Skin of body (tissue), 2 donors: ENCODE results near the gene PYCARD. TPM values are rescaled to one million over a fixed set of nuclear protein-coding genes. Genes with fewer than 3 reads are reported as not detected.
"Not testable (repeated sequence)": the region's sequence is repeated elsewhere in the genome, so short reads cannot be mapped to it uniquely, and the experiment has no call there.

Experiments used
- DNase-seq: peaks from one replicate; lab custom pipeline; 2025; lab: John Stamatoyannopoulos, UW
- total RNA-seq: library from RNA; depleted of rRNA; stranded (reverse); fragments of >200 nt; gene quantifications from one replicate; pipeline ENCODE4 v1.2.3, GENCODE V29; 2014

Gene PYCARD
- 38.9 TPM for total RNA-seq

DNA sequence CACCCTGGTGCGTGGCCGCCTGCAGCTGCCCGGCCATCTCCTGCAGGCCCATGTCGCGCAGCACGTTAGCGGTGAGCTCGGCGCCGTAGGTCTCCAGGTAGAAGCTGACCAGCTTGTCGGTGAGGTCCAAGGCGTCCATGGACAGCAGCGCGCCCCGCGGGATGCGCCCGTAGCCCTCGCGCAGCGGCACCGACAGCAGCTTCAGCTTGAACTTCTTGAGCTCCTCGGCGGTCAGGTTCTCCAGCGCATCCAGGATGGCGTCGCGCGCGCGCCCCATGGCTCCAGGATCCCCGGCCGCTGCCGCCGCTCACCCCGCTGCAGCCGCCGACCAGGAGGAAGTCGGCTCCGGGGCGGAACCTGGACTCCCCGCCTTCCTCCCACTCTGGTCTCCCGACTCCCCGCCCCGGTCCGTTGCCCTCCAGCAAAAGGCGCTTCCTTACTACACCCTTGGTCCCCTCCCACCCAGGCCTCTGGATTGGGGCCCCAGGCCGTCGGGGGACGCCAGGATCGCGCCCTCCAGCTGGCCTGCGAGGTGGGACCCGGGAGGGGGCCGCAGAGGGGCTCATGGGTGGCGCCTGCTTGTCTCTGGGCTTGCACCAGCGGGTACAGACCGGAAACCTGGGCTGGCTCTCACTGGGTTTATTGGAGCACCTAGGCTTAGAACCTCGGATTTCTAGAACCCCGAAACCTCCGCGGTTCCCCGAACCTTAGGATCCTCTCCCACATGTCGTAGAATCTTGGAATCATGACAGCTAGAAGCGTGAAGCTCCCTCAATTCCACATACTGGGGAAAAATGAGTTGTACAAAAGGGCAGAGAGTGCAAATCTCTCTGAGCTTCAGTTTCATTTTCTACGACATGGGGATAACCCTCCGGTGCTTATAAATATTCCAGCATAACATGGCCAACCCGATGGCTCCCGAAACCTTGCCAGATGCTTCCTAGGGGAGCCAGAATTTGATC is at the start of gene PYCARD:
Gene PYCARD (minus strand): TSS at position 347 of the 962 bp plus-strand sequence. CDS start 70 bp downstream, at position 277.
- no peak for DNase-seq

GRCh38 chr16:31251435-31251834 is 48.9 kb upstream of the PYCARD start:
- no peak for DNase-seq

DNA sequence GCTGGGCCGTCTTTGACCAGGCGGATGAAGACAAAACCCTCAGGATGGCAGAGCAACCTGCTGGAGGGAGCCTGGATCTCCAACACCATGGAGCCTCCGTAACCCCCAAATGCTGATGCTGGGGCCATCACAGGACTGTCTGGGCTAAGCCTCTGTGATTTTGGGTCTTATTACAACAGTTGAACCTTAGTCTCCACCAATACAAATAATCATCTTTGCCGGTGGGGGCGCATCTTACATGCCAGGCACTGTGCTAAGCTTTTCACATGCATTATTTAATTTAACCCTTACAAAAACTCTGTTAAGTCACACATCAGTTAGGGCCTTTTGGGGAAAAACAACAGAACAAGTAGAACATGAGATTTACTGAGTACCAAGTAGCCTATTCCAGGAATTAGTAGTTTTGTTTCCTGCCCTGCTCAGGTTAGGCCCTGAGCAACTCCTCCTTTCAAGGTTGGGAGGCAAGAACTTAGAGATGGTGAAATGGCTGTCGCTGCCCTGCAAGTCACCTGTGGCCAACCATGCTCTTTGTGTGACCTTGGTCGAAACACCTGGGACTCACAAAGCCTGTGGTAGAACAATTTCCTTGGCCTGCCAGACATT is 48.3 kb upstream of the PYCARD start:
- no peak for DNase-seq

DNA sequence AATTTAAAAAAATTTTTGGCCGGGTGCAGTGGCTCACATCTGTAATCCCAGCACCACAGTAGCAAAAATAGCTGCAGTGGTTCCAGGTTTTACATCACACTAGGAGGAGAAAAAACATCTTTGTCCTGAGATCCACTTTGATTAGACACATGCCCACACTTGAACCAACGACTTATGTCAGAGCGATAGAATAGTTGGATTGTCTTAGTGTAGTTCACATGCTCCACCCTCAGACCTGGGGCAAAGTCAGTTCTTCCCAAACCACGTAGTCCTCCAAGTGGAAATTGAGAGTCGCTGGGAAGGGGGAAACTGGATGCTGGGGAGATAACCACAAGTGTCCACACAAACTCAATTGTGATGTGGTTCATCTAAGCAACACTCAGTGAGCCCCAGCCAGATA is 45.8 kb upstream of the PYCARD start:
- no peak for DNase-seq

- DNase-seq: no peak
These were observed 43.7 kb upstream of the PYCARD start for GRCh38 chr16:31246296-31246695.

DNA sequence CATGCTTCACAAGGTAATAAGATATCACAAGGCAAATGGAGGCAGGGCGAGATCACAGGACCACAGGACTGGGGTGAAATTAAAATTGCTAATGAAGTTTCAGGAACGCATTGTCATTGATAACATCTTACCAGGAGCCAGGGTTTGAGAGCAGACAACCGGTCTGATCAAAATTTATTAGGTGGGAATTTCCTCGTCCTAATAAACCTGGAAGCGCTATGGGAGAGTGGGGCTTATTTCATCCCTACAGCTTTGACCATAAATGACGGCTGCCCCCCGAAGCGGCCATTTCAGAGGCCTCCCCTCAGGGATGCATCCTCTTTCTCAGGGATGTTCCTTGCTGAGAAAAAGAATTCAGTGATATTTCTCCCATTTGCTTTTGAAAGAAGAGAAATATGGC is 43.0 kb upstream of the PYCARD start:
- not testable (repeated sequence) for DNase-seq

DNA sequence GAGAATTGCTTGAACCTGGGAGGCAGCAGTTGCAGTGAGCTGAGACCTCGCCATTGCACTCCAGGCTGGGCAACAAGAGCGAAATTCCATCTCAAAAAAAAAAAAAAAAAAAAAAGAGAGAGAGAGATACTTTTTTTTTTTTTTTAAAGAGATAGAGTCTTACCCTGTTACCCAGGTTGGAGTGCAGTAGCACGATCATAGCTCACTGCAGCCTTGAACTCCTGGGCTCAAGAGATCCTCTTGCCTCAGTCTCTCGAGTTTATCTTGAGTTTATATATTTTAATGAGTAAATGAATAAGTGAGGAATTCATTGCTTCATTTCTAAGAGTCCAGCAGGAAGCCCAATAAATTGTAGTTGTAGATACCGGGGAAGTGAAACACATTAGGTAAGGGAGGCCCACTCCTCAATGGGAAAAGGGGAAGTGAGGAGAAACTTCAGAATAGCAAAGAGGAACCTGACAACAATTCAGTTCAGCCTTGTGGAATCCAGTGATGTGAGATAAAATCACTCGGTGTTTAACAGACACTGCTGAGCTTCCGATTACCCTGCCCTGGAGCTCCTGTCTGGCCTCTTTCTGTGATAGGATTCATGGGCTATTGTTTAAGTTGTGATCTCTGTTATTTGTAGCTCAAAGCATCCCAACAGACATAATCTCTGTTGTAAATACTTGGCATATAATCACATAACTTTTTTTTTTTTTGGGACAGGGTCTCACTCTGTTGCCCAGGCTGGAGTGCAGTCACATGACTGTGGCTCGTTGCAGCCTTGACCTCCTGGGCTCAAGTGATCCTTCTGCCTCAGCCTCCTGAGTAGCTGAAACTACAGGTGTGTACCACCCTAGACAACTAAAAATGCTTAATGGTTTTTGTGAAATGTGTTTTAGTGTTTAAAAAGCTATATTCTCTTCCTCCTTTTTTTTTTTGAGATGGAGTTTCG is 41.4 kb upstream of the PYCARD start:
- DNase-seq: no peak

DNA sequence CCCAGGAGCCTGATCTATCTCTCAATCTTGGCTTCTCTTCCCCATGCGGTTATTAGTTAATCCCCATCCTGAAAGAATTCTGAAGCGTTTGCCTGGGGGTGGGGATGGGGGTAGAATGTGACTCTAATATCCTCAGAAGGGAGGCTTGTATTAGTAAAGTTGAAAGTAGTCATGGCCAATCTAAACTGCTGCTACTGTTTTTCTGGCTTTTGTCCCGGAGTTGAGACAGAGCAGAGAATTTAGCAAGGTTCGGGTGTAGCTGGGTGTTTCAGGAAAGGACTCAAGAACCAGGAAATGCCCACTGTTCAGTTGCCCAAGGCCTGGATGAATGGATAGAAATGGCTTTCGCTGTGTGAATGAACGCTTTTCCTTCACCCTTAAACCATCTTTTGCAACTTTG is 39.6 kb upstream of the PYCARD start:
- no peak for DNase-seq

DNA sequence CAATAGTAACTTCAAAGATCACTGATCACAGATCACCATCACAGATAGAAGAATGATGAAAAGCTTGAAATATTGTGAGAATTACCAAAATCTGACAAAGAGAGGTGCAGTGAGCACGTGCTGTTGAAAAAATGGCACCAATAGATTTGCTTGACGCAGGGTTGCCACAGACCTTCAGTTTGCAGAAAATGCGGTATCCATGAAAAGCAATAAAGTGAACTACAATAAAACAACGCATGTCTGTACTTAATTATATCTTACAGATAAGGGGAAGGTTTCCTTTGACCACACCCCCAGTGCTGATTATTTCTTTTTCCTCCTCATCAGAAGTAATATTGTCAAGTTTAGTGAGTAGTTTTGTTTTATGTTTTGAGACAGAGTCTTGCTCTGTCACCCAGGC is 35.5 kb upstream of the PYCARD start:
- DNase-seq: no peak

DNA sequence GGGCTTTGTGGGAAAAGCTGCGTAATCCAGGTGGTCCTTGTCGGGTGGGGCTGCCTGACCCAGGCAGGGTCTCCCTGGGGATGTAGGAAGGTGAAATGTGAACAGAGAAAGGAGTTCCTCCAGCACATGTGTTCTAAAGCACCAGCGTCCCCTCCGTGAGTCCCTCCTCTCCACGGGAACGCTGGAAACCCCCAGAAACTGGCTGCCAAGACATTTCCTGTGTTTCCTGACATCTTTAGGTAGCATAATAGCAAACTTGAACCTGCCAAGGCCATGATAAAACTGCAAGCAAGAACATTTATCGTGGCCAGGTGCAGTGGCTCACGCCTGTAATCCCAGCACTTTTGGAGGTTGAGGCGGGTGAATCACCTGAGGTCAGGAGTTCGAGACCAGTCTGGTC is 26.9 kb upstream of the PYCARD start:
- DNase-seq: no peak

DNA sequence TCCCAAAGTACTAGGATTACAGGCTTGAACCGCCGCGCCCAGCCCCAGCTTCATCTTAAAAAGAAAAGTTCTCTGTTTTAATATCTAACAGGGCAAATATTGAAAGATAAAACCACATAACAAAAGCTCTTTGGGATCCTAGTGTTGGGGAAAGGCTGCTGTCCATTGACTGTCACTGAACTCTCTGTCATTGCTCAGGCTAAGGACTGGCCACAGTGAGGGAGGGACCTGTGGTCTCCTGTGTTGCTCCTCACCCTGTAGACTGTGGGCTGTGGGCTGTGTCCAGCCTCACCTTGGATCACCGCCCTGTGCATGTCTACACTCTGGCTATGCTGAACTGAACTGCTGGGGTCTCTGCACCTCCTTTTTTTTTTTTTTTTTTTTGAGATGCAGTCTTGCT is 25.6 kb upstream of the PYCARD start:
- no peak for DNase-seq

DNA sequence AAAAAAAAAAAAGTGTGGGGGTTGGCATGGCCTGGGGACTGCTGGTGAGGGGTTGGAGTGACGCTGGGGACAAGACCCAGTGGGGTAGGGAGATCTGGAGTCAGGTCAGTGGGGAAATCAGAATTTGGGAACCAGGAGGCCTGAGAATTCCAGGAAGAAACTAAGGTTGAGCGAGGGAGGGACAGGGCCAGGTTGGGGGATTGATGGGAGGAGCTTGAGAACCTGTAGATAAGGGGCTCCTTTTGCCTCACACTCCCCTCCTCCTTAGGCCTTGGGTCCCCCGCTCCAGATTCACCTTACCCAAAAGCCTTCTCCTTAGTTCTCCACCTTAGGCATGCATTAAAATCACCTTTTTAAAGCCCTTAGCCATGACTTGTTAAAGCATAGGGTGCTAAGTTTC is 22.6 kb upstream of the PYCARD start:
- DNase-seq: no peak

DNA sequence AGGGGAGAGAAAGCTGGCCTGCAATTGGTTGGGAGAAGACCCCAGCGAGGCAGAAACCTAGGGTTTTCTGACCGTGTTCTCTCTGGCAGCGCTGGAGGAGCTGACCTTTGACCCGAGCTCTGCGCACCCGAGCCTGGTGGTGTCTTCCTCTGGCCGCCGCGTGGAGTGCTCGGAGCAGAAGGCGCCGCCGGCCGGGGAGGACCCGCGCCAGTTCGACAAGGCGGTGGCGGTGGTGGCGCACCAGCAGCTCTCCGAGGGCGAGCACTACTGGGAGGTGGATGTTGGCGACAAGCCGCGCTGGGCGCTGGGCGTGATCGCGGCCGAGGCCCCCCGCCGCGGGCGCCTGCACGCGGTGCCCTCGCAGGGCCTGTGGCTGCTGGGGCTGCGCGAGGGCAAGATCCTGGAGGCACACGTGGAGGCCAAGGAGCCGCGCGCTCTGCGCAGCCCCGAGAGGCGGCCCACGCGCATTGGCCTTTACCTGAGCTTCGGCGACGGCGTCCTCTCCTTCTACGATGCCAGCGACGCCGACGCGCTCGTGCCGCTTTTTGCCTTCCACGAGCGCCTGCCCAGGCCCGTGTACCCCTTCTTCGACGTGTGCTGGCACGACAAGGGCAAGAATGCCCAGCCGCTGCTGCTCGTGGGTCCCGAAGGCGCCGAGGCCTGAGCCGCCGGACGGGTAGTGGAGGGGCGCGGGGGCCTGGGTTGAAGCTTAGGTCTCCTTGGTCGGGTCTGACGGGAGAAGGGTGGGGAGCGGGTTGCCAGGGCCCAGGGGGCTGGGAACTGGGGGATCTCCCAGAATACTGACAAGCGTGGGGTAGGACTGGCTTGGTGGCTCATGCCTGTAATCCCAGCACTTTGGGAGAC is 21.8 kb upstream of the PYCARD start:
- DNase-seq: no peak

GRCh38 chr16:31223044-31223443 is 20.5 kb upstream of the PYCARD start:
- no peak for DNase-seq

- no peak for DNase-seq
These were observed 19.0 kb upstream of the PYCARD start for GRCh38 chr16:31221357-31222160.

- no peak for DNase-seq
These were observed 16.7 kb upstream of the PYCARD start for GRCh38 chr16:31219154-31219741.

GRCh38 chr16:31217136-31217530 is 14.6 kb upstream of the PYCARD start:
- no peak for DNase-seq

GRCh38 chr16:31216422-31217135 is 14.0 kb upstream of the PYCARD start, which contains the start of gene PYDC1:
Gene PYDC1, minus strand, starts transcription at chr16:31217135. Its CDS starts 107 bp downstream, at chr16:31217028.
- no peak for DNase-seq
